RPMI7951 (cell line): ENCODE results near the gene KRTAP1-1. TPM values are rescaled to one million over a fixed set of nuclear protein-coding genes. Genes with fewer than 3 reads are reported as not detected.
A peak's percentile ranks its signal among the peaks of the same experiment; 100 is the strongest.
"Not testable (repeated sequence)": the region's sequence is repeated elsewhere in the genome, so short reads cannot be mapped to it uniquely, and the experiment has no call there.

Experiments used
- DNase-seq: peaks from one replicate; pipeline ENCODE4 v3.0.0-alpha.2; 2012; ENCODE audit warnings: low read depth
- total RNA-seq: library from RNA; depleted of rRNA; stranded (reverse); fragments of >200 nt; shearing (Covaris generic); gene quantifications from 2 replicates; pipeline ENCODE4 v1.2.3, GENCODE V29; 2014; rRNA removed

The KRTAP1-1 gene
- not detected in 2 replicates for total RNA-seq

- DNase-seq, result peak; percentile 18
Measured at GRCh38 chr17:41040783-41041571, at the start of gene KRTAP1-1. TSS of gene KRTAP1-1 (minus strand) at chr17:41041450. CDS start at chr17:41041397, 53 bp downstream.

GRCh38 chr17:41088760-41089352, 47.6 kb upstream of the KRTAP1-1 start:
- not testable (repeated sequence) for DNase-seq

GRCh38 chr17:41084100-41084856, 43.0 kb upstream of the KRTAP1-1 start, which contains the start of gene KRTAP4-7:
TSS of gene KRTAP4-7 (plus strand) at chr17:41084150. CDS start at chr17:41084207, 57 bp downstream.
- not testable (repeated sequence) for DNase-seq

GRCh38 chr17:41083427-41083826, 42.2 kb upstream of the KRTAP1-1 start:
- peak; percentile 61 for DNase-seq

- DNase-seq, result peak; percentile 70
Measured at GRCh38 chr17:41082626-41083025, 41.4 kb upstream of the KRTAP1-1 start.

- no peak for DNase-seq
Measured at GRCh38 chr17:41076788-41077187, 35.5 kb upstream of the KRTAP1-1 start.

GRCh38 chr17:41073676-41074075, 32.4 kb upstream of the KRTAP1-1 start:
- DNase-seq, result no peak

- no peak for DNase-seq
Measured at GRCh38 chr17:41071606-41072360, 30.5 kb upstream of the KRTAP1-1 start.

- no peak for DNase-seq
Measured at GRCh38 chr17:41069031-41069430, 27.8 kb upstream of the KRTAP1-1 start.

GRCh38 chr17:41067281-41067680, 26.0 kb upstream of the KRTAP1-1 start:
- DNase-seq, result peak; percentile 86

GRCh38 chr17:41065829-41066624, 24.8 kb upstream of the KRTAP1-1 start, which contains the start of gene KRTAP2-4:
TSS of gene KRTAP2-4 (minus strand) at chr17:41065879. CDS start at chr17:41065845, 34 bp downstream.
- DNase-seq, result peak; percentile 96

- not testable (repeated sequence) for DNase-seq
Measured at GRCh38 chr17:41065016-41065689, 23.9 kb upstream of the KRTAP1-1 start.

GRCh38 chr17:41064301-41064700, 23.1 kb upstream of the KRTAP1-1 start:
- DNase-seq, result no peak

- no peak for DNase-seq
Measured at GRCh38 chr17:41063449-41063848, 22.2 kb upstream of the KRTAP1-1 start.

- peak; percentile 88 for DNase-seq
Measured at GRCh38 chr17:41061964-41062363, 20.7 kb upstream of the KRTAP1-1 start.

GRCh38 chr17:41060052-41060604, 18.9 kb upstream of the KRTAP1-1 start, which contains the start of gene KRTAP2-3:
TSS of gene KRTAP2-3 (minus strand) at chr17:41060114. CDS start at chr17:41060050, 64 bp downstream.
- peak; percentile 93 for DNase-seq

- peak; percentile 81 for DNase-seq
Measured at GRCh38 chr17:41059276-41060051, 18.2 kb upstream of the KRTAP1-1 start.

GRCh38 chr17:41058741-41059140, 17.5 kb upstream of the KRTAP1-1 start:
- DNase-seq, result no peak

- DNase-seq, result no peak
Measured at GRCh38 chr17:41057547-41057946, 16.3 kb upstream of the KRTAP1-1 start.
